HG02798 (cell line): ENCODE results near the gene SPG7.
"Not testable (repeated sequence)": the region's sequence is repeated elsewhere in the genome, so short reads cannot be mapped to it uniquely, and the experiment has no call there.

Experiments
- ATAC-seq: cut with Tn5 transposase; IDR thresholded peaks from one replicate; pipeline ENCODE4 v1.9.1; 2021; ENCODE audit warnings: mild to moderate bottlenecking; ENCODE audit not compliant: unreplicated experiment, poor library complexity

SPG7 gene

DNA sequence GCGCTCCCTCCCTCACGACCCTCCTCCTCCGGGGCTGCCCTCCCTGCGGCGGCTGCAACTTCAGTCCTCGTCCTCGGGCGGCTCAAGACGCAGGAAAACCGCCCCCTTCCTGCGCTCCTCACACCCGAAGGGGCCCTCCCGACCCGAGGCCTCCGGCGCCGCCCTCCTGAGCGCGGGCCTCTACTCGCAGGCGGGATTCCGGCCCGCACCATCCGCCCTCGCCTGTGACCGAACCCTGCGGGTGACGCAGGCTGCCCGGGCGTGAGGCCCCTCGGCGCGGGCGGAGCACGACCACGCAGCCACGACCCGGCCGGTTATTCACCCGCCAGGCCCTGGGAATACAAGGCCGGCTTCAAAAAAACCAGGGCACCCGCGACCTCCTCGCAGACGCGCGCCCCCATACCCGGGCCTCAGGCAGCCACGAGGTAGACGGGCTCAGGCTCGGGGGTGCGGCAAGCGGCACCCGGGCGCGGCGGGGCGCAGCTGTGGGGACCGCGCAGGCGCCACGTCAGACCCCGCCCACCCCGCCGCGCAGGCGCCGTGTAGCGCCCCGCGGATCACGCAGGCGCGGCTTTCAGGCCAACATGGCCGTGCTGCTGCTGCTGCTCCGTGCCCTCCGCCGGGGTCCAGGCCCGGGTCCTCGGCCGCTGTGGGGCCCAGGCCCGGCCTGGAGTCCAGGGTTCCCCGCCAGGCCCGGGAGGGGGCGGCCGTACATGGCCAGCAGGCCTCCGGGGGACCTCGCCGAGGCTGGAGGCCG lies at the start of gene SPG7:
Gene SPG7 (plus strand): TSS at position 570 of the 757 bp plus-strand sequence. CDS start 15 bp downstream, at position 585.
- peak; percentile 84 for ATAC-seq

DNA sequence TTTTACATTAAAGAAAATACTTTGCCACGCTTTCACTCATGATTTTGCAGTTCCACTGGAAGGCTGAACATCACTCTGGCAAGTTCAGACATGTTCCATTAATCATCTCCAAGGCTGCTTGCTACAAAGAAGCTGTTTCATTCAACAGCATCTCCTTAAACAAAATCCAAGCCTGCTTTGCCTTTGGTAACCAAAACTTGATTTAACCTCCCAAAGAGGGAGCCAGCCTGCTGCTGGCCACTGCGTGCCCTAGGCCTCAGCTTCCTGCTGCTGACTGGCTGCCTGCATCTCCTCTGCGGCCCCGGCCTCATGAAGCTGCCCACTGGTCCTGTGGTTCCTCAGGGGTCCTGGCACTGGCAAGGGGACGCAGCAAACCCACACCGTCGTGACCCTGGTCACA lies 49.7 kb upstream of the SPG7 start:
- no peak for ATAC-seq

DNA sequence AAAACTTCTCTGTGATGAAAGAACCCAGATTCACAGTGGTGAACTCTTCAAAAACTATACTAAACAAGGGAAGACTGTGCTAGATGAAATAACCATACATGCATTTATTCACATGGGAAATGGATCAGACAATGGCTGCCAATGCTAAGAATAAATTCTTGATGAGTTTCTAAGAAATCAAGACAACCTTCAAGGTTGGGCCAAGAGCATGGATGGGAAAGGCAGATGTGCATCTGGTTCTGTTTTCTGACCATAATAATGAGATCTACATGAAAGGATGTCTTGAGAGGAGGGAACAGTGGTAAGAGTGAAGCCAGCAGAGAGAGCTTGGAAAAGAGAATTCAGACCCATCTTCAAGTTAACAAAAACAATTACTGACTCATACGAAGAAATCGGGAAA lies 49.2 kb upstream of the SPG7 start:
- ATAC-seq = no peak

DNA sequence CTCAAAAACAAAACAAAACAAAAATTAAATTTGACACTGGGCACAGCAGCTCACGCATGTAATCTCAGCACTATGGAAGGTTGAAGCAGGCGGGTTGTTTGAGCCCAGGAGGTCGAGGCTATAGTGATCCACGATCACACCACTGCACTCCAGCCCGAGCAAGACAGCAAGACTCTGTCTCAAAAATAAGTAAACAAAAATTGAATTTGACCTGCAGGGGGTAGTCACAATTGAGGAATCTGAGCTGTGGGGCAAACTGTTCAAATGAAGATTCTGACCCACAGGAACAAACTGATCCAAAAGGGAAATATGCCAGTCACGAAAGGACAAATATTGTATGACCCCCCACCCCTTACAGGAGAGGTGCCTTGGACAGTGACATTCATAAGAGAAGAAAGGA lies 47.6 kb upstream of the SPG7 start:
- no peak for ATAC-seq

DNA sequence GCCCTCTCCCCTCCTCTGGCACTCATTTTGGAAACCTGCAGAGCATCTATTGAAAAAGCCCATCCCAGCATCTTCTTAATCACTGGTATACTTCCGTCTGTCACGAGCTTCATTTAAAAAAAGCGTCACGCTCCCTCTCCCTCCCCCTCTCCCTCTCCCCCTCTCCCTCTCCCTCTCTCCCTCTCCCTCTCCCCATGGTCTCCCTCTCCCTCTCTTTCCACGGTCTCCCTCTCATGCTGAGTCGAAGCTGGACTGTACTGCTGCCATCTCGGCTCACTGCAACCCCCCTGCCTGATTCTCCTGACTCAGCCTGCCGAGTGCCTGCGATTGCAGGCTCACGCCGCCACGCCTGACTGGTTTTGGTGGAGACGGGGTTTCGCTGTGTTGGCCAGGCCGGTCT lies 46.3 kb upstream of the SPG7 start:
- ATAC-seq = not testable (repeated sequence)

DNA sequence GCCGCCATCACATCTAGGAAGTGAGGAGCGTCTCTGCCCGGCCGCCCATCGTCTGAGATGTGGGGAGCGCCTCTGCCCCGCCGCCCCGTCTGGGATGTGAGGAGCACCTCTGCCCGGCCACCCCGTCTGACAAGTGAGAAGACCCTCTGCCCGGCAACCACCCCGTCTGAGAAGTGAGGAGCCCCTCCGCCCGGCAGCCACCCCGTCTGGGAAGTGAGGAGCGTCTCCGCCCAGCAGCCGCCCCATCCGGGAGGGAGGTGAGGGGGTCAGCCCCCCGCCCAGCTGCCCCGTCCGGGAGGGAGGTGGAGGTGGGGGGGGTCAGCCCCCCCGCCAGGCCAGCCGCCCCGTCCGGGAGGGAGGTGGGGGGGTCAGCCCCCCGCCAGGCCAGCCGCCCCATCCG lies 45.6 kb upstream of the SPG7 start:
- ATAC-seq = not testable (repeated sequence)

DNA sequence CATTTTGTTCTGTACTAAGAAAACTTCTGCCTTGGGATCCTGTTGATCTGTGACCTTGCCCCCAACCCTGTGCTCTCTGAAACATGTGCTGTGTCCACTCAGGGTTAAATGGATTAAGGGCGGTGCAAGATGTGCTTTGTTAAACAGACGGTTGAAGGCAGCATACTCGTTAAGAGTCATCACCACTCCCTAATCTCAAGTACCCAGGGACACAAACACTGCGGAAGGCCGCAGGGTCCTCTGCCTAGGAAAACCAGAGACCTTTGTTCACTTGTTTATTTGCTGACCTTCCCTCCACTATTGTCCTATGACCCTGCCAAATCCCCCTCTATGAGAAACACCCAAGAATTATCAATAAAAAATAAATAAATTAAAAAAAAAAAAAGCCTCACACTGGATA lies 44.9 kb upstream of the SPG7 start:
- ATAC-seq = not testable (repeated sequence)

DNA sequence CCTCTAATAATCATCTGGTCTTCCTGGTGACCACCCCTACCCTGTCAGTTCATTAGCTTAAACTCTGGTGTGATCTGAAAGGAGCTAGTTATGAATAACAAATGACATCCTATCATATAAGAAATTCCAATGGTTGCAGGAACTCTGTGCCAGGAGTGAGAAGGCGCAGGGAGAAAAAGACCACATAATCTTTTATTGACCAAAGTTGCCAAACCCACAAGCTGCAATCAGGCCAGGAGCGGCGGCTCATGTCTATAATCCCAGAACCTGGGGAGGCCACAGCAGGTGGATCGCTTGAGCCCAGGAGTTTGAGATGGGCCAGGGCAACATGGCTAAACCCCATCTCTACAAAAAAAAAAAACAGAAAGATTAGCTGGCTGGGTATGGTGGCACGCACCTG lies 41.3 kb upstream of the SPG7 start:
- no peak for ATAC-seq

DNA sequence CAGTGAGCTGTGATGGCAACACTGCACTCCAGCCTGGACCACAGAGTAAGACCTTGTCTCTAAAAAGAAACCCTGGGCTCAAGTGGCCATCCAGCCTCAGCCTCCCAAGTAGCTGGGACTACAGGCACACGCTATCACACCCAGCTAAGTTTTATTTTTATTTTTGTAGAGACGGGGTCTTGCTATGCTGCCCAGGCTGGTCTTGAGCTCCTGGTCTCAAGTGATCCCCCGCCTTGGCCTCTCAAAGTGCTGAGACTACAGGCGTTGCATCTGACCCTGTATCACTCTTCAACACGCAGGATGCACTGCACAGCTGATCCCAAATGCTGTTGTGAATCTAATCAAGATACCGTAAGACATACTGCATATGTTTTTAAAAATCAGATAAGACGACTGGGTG lies 40.8 kb upstream of the SPG7 start:
- ATAC-seq = no peak

DNA sequence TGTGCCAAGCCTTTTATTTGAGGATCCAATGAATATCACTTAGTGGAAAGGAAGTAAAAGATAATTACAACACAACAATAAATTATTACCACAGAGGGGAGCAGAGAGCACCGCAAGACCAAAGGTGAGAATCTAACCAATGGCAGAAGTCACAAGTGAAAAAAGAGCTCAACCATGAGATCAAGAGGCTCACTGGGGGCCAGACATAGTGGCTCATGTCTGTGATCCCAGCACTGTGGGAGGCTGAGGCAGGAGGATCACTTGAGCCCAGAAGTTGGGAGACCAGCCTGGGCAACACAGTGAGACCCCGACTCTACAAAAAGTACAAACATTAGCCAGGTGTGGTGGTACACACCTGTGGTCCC lies 35.5 kb upstream of the SPG7 start:
- ATAC-seq = no peak

DNA sequence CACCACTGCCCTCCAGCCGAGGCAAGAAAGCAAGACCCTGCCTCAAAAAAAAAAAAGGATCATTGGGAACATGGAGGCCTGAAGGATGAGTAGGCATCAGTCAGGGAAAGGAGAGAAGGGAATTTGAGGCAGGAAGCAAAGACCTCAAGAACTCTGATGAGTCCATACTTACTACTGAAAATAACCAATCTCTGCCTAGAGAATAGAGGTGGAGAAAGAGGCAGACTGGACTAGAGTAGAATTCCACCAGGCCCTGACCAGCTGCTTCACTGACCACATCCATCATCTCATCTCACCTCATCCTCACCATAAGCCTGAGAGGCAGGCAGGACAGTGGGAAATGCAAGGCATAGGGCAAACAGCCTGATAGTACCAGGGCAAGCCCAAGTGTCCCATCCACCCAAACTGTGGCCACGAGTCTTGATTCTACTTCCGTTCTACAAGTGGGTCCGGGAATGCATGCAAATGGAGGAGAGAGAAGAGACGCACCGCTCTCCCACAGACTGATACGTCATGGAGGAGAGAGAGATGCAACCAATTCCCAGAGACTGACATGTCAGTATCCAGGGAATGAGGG lies 35.0 kb upstream of the SPG7 start:
- no peak for ATAC-seq

DNA sequence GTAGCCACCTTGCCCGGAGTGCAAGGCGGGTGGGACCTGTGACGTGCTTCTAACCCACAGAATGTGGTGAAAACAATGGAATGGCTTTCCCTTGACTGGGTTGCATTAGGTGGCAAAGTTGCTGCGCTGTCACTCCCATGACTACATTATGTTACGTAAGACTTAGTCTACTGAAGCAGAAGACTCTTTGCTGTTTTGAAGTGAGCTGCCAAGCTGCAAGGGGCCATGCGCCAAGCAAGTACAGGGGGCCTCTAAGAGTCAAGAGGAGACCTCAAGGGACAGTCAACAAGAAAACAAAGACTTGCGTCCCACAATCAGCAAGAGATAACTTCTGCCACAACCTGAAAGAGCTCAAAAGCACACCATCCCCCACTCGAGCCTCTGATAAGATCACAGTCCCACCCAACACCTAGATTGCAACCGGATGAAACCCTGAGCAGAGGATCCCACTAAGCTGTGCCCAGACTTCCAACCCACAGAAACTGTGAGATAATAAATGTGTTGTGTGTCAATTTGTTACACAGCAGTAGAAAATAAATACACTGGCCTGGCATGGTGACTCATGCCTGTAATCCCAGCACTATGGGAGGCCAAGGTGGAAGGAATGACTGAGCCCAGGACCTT lies 34.3 kb upstream of the SPG7 start:
- ATAC-seq = no peak

DNA sequence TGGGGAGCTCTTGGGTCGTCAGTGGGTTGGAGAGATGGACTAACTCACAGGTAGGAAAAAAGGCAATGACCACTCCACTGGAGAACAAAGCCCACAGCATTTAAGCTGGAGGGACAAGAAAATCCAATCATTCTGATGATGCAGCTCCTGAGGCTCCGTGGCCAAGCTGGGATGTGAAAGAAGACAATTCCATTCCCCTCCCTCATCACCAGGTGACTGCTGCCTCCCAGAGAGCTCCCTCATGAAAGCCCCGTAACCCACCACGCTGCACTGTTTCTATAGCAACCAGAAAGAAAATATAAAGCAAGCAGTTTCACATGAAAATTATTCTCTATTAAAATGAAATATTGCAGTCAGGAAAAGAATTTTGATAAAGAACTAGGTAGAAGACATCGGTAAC lies 33.1 kb upstream of the SPG7 start:
- ATAC-seq = no peak

DNA sequence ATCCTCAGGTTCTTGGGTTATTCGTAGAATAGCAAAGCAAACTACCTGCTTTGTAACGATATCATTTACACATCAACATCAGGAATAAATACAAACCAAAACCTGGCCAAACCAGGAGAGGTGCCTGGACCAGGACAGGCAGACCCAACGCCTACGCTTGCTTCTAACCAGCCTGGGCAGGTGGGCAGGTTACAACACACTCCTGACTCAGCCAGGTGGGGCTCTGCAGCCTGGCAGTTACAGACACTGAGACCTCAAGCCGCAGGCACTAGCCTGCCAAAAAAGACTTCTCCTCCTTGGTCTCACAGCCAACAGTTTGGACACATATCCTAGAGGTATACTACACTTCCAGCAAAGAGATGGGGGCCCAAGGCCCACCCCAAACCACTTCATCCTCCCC lies 31.8 kb upstream of the SPG7 start:
- no peak for ATAC-seq

DNA sequence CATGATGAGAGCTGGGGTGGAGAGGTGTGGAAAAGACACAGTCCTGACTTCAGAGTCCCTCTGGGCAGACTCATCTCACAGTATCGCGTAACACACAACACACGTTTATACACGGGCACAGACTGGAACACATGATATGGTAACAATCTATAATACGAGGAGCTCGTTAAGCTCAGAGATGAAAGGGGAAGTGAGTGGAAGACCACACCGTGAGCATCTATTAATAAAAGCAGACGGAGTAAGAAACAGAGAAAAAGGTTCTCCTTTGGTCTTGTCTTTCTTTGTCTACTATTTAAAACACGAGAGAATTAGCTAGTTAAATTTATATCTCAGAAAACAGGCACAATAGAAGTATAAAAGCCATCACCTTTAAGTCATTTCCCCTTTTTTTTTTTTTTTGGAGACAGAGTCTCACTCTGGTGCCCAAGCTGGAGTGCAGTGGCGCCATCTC lies 31.4 kb upstream of the SPG7 start:
- ATAC-seq = no peak

DNA sequence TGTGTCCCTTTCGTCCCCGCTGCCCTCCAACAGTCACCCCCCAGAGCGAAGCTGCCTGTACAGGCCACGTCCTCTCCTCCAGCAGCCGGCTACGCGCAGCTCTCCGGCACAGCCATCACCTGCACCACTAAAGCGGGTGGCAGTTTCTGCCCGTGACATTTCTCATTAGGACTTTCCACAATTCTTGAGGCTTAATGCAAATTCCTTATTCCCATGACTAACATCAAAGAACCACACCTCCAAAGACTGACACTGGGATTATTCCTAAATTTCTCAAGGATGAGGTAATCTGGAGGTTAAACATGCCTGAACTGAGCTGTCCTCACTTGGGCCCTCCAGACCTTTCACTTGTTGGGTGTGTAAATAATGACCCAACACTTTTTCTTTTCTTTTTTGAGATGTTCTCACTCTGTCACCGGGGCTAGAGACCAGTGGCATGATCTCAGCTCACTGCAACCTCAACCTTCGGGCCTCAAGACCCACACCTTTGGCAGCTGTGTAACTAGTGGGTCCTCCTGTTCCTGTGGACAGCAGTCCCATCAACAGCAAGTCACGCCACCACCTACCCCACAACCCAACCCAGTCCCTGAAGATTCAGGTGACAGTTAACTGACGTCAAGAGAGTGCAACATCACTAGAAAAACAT lies 29.5 kb upstream of the SPG7 start:
- ATAC-seq = no peak

DNA sequence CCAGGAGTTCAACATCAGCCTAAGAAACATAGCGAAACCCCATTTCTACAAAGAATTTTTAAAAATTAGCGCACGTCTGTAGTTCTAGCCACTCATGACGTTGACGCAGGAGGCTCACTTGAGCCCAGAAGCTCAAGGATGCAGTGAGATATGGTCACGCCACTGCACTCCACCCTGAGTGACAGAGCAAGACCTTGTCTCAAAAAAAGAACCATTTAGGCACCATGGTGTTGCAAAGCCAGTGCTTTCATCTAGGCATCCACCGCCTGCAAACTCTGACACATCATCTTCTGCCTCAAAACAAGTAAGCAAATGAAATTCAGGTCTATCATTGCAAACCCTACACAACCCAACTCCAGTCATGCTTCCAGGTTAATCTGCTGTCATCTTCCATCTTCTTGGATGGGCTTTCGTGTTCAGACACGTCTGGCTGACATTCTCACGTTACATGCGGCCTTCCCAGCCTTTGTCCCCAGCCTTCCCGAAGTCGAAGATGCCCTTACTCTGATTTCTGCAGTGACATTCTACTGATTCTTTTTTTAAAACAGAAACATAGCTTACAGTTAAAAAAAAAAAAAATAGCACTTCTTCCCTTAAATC lies 26.7 kb upstream of the SPG7 start:
- no peak for ATAC-seq

DNA sequence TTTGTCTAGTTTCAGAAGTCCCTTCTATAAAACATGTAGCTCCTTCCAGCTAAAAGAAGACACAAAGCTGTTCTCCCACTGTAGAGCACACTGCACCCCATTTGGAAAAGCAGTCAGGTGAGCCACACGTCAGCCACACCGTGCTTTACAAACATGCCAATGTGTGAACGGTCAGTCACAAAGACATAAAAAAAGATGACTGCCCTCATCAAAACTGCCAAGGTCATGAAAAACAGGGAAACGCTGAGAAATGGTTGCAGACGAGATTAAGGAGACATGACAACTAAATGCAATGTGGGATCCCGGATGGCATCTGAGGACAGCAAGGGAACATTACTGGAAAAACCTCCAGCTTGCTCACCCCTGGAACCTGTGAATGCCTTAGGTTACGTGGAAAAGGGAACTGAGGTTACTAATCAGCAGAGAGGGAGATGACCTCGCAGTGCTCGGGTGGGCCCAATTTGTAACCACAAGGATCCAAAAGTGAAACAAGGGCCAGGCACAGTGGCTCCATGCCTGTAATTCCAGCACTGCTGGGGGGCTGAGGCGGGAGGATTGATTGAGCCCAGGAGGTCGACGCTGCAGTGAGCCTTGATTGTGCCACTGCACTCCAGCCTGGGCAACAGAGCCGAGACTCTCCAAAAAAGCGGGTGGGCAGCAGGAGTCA lies 25.9 kb upstream of the SPG7 start:
- no peak for ATAC-seq

DNA sequence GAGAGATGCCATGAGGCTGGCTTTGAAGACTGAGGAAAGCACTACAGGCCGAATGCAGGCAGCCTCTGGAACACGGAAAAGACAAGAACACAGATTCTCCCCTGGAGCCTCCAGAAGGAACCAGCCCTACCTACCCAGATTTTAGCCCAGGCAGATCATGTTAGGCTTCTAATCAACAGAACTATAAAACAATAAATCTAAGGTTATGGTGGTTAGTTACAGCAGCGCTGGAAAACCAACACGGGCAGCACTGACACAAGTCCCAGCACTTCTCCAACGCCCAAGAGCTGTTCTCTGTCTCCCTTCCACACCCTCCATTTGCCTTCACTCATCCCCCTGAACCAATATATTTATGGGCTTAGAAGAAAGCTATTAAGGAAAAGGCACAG lies 25.4 kb upstream of the SPG7 start:
- no peak for ATAC-seq

DNA sequence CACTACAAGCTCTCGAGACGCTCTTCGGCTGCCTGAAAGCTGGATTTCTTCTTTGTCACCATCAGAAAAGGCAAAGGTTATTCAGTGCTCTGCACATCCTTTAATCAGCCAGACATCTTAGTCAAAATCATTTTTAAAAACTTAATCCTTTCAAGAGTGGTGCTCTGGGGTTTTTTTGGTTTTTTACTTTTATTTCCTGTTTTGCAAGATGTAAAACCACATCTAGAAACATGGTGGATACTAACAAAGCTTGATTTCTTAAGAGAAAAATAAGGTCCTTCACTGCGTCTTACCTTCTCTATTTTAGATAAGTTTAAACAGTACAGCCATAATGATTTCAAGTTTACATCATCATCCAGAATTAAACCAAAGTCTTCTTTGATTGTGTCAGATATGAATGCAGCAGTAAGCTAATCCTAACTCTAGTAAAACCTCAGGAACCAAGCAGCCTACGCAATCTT lies 24.1 kb upstream of the SPG7 start:
- no peak for ATAC-seq
